Tibial nerve (tissue), 4 donors: ENCODE measurements around the gene UFL1. TPM values are rescaled to one million over a fixed set of nuclear protein-coding genes. Genes with fewer than 3 reads are reported as not detected.
"Not testable (repeated sequence)": the region's sequence is repeated elsewhere in the genome, so short reads cannot be mapped to it uniquely, and the experiment has no call there.

Experiments
- DNase-seq, 2 donors: peaks; one replicate each; pipeline ENCODE4 v3.0.0-alpha.2; 2019; ENCODE audit warnings: low spot score in 2 of 2
- H3K27ac ChIP-seq, 4 donors: fragments of 200-600 bp; sonication (generic) in 3 of 4; one replicate each; pipeline ENCODE4 v1.5.1; 2017 to 2019; ENCODE audit warnings: mild to moderate bottlenecking in 1 of 4
- H3K27me3 ChIP-seq, 2 donors: fragments of 200-600 bp; sonication (generic) in 1 of 2; one replicate each; pipeline versions ENCODE4 v1.5.1 to v1.6.0; 2017 to 2019
- H3K36me3 ChIP-seq, 3 donors: fragments of 200-600 bp; sonication (generic); one replicate each; pipeline ENCODE4 v1.5.1; 2018 to 2019
- H3K4me1 ChIP-seq, 4 donors: fragments of 200-600 bp; sonication (generic) in 3 of 4; one replicate each; pipeline ENCODE4 v1.5.1; 2017 to 2019
- H3K4me3 ChIP-seq, 4 donors: fragments of 200-600 bp; sonication (generic) in 3 of 4; one replicate each; pipeline ENCODE4 v1.5.1; 2017 to 2019; ENCODE audit warnings: mild to moderate bottlenecking in 1 of 4, moderate library complexity in 1 of 4
- H3K9me3 ChIP-seq, 4 donors: fragments of 200-600 bp; sonication (generic) in 3 of 4; one replicate each; pipeline ENCODE4 v1.5.1; 2017 to 2019
- CTCF ChIP-seq, 5 experiments: fragments of 200-600 bp in 3 of 5; fragments of 450-650 bp in 2 of 5; sonication (generic) in 3 of 5; IDR thresholded peaks; one replicate each; pipeline ENCODE4 v1.5.1; 2016 to 2019; ENCODE audit warnings: antibody characterized with exemption in 5 of 5, mild to moderate bottlenecking in 3 of 5, moderate library complexity in 2 of 5
- EP300 ChIP-seq, 2 donors: sonication (generic); formaldehyde crosslinking; IDR thresholded peaks; one replicate each; pipeline ENCODE4 v1.6.1; 2017; ENCODE audit warnings: antibody characterized with exemption in 2 of 2, mild to moderate bottlenecking in 1 of 2
- POLR2A ChIP-seq, 2 donors: fragments of 450-650 bp; IDR thresholded peaks; one replicate each; pipeline ENCODE4 v1.6.1; 2017; ENCODE audit warnings: antibody characterized with exemption in 2 of 2, mild to moderate bottlenecking in 2 of 2, moderate library complexity in 2 of 2
- WGBS, 2 donors: methylation state at CpG; one replicate each; pipeline ENCODE4 v1.1.5; 2018; 5-methylcytosine and 5-hydroxymethylcytosine counted together
- total RNA-seq, 4 donors: library from RNA; depleted of rRNA; stranded (reverse); fragments of >200 nt; gene quantifications; one replicate each; pipeline ENCODE4 v1.1.0, GENCODE V29; 2016

Gene UFL1
- 10 to 100 TPM; 16.5 to 29.7 (median 24.4) TPM for total RNA-seq

- peaks cover 0 to 22% (median 0%) of the 10 kb centered on the region in 3 donors for H3K36me3 ChIP-seq
- no peaks in the 10 kb centered on the region for H3K9me3 ChIP-seq
- H3K4me3 ChIP-seq: peak within 1 kb of the TSS; percentile 61 to 94 (median 88)
- peak; percentile 83 to 87 for TF ChIP-seq POLR2A (IDR thresholded peaks at IDR 0.05)
- TF ChIP-seq EP300 (IDR thresholded peaks at IDR 0.05): peak; percentile 13 to 98
- TF ChIP-seq CTCF (IDR thresholded peaks at IDR 0.05): peak in 2 of 5 experiments; percentile 21 to 55
- peaks cover 0 to 38% (median 12%) of the 10 kb centered on the region in 4 donors for H3K4me1 ChIP-seq
- DNase-seq: peak; percentile 87 to 90
- WGBS, 2 donors: 1% methylated on average over 55 to 63 of the region's 63 CpGs
- H3K27me3 ChIP-seq: no peaks in the 10 kb centered on the region
- H3K27ac ChIP-seq: peak within 1 kb of the TSS; percentile 89 to 99 (median 97)
Observed at GRCh38 chr6:96521644-96522464, at the start of gene UFL1. TSS of gene UFL1 (plus strand) at chr6:96521806. CDS start at chr6:96521874, 68 bp downstream.

GRCh38 chr6:96472291-96472690, 49.3 kb upstream of the UFL1 start:
- not testable (repeated sequence) for H3K4me1 ChIP-seq, H3K4me3 ChIP-seq, H3K36me3 ChIP-seq, H3K27ac ChIP-seq, DNase-seq, H3K27me3 ChIP-seq
- H3K9me3 ChIP-seq: peaks cover 0 to 27% (median 2%) of the 10 kb centered on the region in 4 donors
- 63 to 68% methylated on average over 2 of the region's 2 CpGs for WGBS, 2 donors

- no peak for DNase-seq
- no peak overlapping the region for H3K27ac ChIP-seq
- H3K4me1 ChIP-seq: no peaks in the 10 kb centered on the region
- WGBS, 2 donors: 87 to 89% methylated on average over 5 of the region's 5 CpGs
- H3K4me3 ChIP-seq: no peak overlapping the region
- TF ChIP-seq POLR2A (IDR thresholded peaks at IDR 0.05): no peak
- TF ChIP-seq CTCF (IDR thresholded peaks at IDR 0.05): no peak
- TF ChIP-seq EP300 (IDR thresholded peaks at IDR 0.05): no peak
- H3K9me3 ChIP-seq: peaks cover 0 to 75% (median 9%) of the 10 kb centered on the region in 4 donors
- H3K36me3 ChIP-seq: no peaks in the 10 kb centered on the region
- no peaks in the 10 kb centered on the region for H3K27me3 ChIP-seq
Observed at GRCh38 chr6:96478695-96479094, 42.9 kb upstream of the UFL1 start.

GRCh38 chr6:96491926-96492325, 29.7 kb upstream of the UFL1 start:
- no peak for TF ChIP-seq EP300 (IDR thresholded peaks at IDR 0.05)
- TF ChIP-seq POLR2A (IDR thresholded peaks at IDR 0.05): no peak
- TF ChIP-seq CTCF (IDR thresholded peaks at IDR 0.05): no peak
- H3K27me3 ChIP-seq: no peaks in the 10 kb centered on the region
- WGBS, 2 donors: 88 to 94% methylated on average over 2 of the region's 2 CpGs
- no peak overlapping the region for H3K27ac ChIP-seq
- H3K4me1 ChIP-seq: no peaks in the 10 kb centered on the region
- no peak for DNase-seq
- peaks cover 0 to 99% (median 21%) of the 10 kb centered on the region in 4 donors for H3K9me3 ChIP-seq
- no peaks in the 10 kb centered on the region for H3K36me3 ChIP-seq
- H3K4me3 ChIP-seq: no peak overlapping the region

GRCh38 chr6:96499781-96500180, 21.8 kb upstream of the UFL1 start:
- no peak for DNase-seq

More at GRCh38 chr6:96499781-96500180, 21.8 kb upstream of the UFL1 start:
- H3K27me3 ChIP-seq: no peaks in the 10 kb centered on the region
- H3K36me3 ChIP-seq: peaks cover 0 to 13% (median 0%) of the 10 kb centered on the region in 3 donors
- 78 to 94% methylated on average over 5 of the region's 5 CpGs for whole genome bisulfite sequencing, 2 donors
- H3K4me3 ChIP-seq: no peak overlapping the region
- no peaks in the 10 kb centered on the region for H3K4me1 ChIP-seq
- no peak for TF ChIP-seq EP300 (IDR thresholded peaks at IDR 0.05)
- TF ChIP-seq POLR2A (IDR thresholded peaks at IDR 0.05): no peak
- no peak for TF ChIP-seq CTCF (IDR thresholded peaks at IDR 0.05)
- H3K27ac ChIP-seq: no peak overlapping the region
- H3K9me3 ChIP-seq: peaks cover 0 to 75% (median under 1%) of the 10 kb centered on the region in 4 donors
